Measurements from ENCODE around the gene TACC3. TPM values are rescaled to one million over a fixed set of nuclear protein-coding genes. Genes with fewer than 3 reads are reported as not detected.
A peak's percentile ranks its signal among the peaks of the same experiment; 100 is the strongest.

Gene TACC3
- total and polyA plus RNA-seq, 2 of the 8 experiments (the other 6 are each of a cell fraction or from before 2014, with no cell fraction given), result 73.8 to 148 TPM

DNA sequence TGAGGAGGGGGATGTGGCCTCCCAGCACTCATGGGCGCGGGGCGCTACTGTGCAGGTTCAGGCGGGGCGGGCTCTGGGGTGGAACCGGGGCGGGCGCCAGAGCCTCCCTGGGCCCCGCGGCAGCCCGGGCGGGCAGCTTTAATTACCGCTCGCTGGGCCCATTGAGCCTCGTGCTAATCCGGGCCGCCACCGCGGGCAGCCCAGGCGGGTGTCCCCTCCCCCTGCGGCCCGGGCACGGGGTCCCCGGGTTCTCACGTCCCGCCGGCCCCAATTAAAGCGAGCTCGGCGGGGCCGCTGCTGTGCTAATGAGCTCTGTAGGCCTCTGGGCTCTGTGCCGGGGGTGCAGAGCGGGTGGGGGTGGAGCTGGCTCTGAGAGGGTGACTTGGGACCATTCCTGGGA lies 48.9 kb downstream of the TACC3 start:
- no peaks in the 10 kb centered on the region for H3K36me3 ChIP-seq (ENCODE audit: control insufficient read depth in 2 of 4, insufficient read depth in 4 of 4, low read length in 3 of 4)
- CTCF ChIA-PET (ENCODE audit: partially characterized antibody), result interaction anchor here (0.8 to 71.2 kb wide), 4 partner anchors 5 to 56 kb away, joined by 3 to 2507 read pairs (median 1256); partner anchors contain the start of gene FGFR3
- H2AFZ ChIP-seq (ENCODE audit: low read length), result no peak overlapping the region
- peaks cover 4% of the 10 kb centered on the region; the same call in 1 of the 2 replicates for H3K23me2 ChIP-seq (ENCODE audit: low read depth, low read length)
- peaks cover 0 to 2% of the 10 kb centered on the region in 2 experiments for H4K20me1 ChIP-seq (replicated peaks in 1 of 2; ENCODE audit: control insufficient read depth in 1 of 2, insufficient read depth in 2 of 2, low read length in 2 of 2)
- POLR2A ChIA-PET (ENCODE audit: partially characterized antibody), result interaction anchor here (1.8 to 17.2 kb wide), 2 partner anchors 10 to 21 kb away, joined by 5 to 170 read pairs; partner anchors contain the start of gene FGFR3
- no peak overlapping the region for H3K27ac ChIP-seq (ENCODE audit: low read depth, low read length)
- no peak overlapping the region for H3K4me2 ChIP-seq (ENCODE audit: insufficient read depth in 1 of 2, low read depth in 2 of 2, low read length in 2 of 2)
- H3K4me1 ChIP-seq (replicated peaks in 1 of 4; ENCODE audit: control insufficient read depth in 3 of 4, insufficient read depth in 4 of 4, low read length in 3 of 4), result peaks cover 5 to 44% (median 28%) of the 10 kb centered on the region in 4 experiments
- H4K5ac ChIP-seq (ENCODE audit: insufficient read length, low read depth, low read length), result no peak overlapping the region
- H3K4me3 ChIP-seq (ENCODE audit: extremely low read depth in 1 of 4, insufficient read depth in 2 of 4, low read depth in 3 of 4, low read length in 4 of 4), result no peak overlapping the region
- FAIRE-seq (no peak), DNase-seq (ENCODE audit: low read depth in 1 of 2, low spot score in 2 of 2) (no peak)
- H3K9ac ChIP-seq (replicated peaks in 1 of 4; ENCODE audit: extremely low read depth in 1 of 4, low read depth in 3 of 4, low read length in 3 of 4), result no peak overlapping the region
- peak overlapping the region; percentile 68; the same call in 1 of the 2 replicates for H2BK12ac ChIP-seq (ENCODE audit: low read depth, low read length)
- peaks cover 0 to 2% (median 0%) of the 10 kb centered on the region in 4 experiments; a peak in 2 of 7 replicates for H3K27me3 ChIP-seq (replicated peaks in 1 of 4; ENCODE audit: control insufficient read depth in 3 of 4, extremely low read depth in 1 of 4, insufficient read depth in 3 of 4, low read length in 3 of 4)
- 0 out of 2 replicates have a peak overlapping the region, but pooled peaks have one; percentile 65 for H2AK5ac ChIP-seq (ENCODE audit: low read depth, low read length)
- no peak overlapping the region for H4K8ac ChIP-seq (ENCODE audit: extremely low read depth, insufficient read depth, low read length)
- peak overlapping the region; percentile 75; the same call in 1 of the 2 replicates for H2BK5ac ChIP-seq (ENCODE audit: low read depth, low read length)
- H3K14ac ChIP-seq (ENCODE audit: insufficient read length), result no peak overlapping the region
- H3K79me2 ChIP-seq (ENCODE audit: control insufficient read depth in 1 of 2, insufficient read depth in 2 of 2, low read length in 2 of 2), result no peaks in the 10 kb centered on the region
- no peak overlapping the region for H3K23ac ChIP-seq (ENCODE audit: insufficient read length)
- H3K18ac ChIP-seq (ENCODE audit: extremely low read depth, low read length), result peak overlapping the region; percentile 60; the same call in 1 of the 2 replicates
- no peak overlapping the region; the same call in 1 of the 2 replicates for H2BK20ac ChIP-seq (ENCODE audit: low read length)
- H2BK15ac ChIP-seq (ENCODE audit: low read length), result no peak overlapping the region; the same call in 1 of the 2 replicates
- H3K56ac ChIP-seq (replicated peaks; ENCODE audit: insufficient read length, low read depth, low read length), result no peak overlapping the region
- no peaks in the 10 kb centered on the region for H3K79me1 ChIP-seq (ENCODE audit: low read depth, low read length)
- H3K4ac ChIP-seq (replicated peaks; ENCODE audit: insufficient read length, low read depth, low read length), result peak overlapping the region; percentile 46
- H4K91ac ChIP-seq (replicated peaks; ENCODE audit: insufficient read length, low read length), result peak overlapping the region; percentile 44
- WGBS, 2 experiments (ENCODE audit: extremely low coverage in 1 of 2, insufficient coverage in 1 of 2, insufficient read length in 1 of 2, insufficient replicate concordance in 2 of 2, low coverage in 1 of 2, low lambda C conversion rate in 2 of 2, missing lambda C conversion rate in 1 of 2), result 83% methylated on average over 2 of the region's 33 CpGs; no CpG with 5 or more reads in 1 of the 2 experiments
- H2BK120ac ChIP-seq (replicated peaks; ENCODE audit: low read depth, low read length), result no peak overlapping the region
- H3K9me3 ChIP-seq (ENCODE audit: insufficient read depth in 2 of 2, low read depth in 1 of 2, low read length in 1 of 2), result no peaks in the 10 kb centered on the region
- no peak for TF ChIP-seq POLR2A (IDR thresholded peaks at IDR 0.05; ENCODE audit: control extremely low read depth in 1 of 2, low read depth in 2 of 2, low read length in 2 of 2)
- TF ChIP-seq, protein P1, sequence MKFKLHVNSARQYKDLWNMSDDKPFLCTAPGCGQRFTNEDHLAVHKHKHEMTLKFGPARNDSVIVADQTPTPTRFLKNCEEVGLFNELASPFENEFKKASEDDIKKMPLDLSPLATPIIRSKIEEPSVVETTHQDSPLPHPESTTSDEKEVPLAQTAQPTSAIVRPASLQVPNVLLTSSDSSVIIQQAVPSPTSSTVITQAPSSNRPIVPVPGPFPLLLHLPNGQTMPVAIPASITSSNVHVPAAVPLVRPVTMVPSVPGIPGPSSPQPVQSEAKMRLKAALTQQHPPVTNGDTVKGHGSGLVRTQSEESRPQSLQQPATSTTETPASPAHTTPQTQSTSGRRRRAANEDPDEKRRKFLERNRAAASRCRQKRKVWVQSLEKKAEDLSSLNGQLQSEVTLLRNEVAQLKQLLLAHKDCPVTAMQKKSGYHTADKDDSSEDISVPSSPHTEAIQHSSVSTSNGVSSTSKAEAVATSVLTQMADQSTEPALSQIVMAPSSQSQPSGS (IDR thresholded peaks at IDR 0.05; ENCODE audit: low read length), result no peak
- TF ChIP-seq, protein P2, sequence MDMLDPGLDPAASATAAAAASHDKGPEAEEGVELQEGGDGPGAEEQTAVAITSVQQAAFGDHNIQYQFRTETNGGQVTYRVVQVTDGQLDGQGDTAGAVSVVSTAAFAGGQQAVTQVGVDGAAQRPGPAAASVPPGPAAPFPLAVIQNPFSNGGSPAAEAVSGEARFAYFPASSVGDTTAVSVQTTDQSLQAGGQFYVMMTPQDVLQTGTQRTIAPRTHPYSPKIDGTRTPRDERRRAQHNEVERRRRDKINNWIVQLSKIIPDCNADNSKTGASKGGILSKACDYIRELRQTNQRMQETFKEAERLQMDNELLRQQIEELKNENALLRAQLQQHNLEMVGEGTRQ (IDR thresholded peaks at IDR 0.05; ENCODE audit: low read length), result no peak
- TF ChIP-seq GTF2F1 (IDR thresholded peaks at IDR 0.05; ENCODE audit: borderline replicate concordance, low read depth, low read length), result no peak
- no peak for TF ChIP-seq RXRA (IDR thresholded peaks at IDR 0.05; ENCODE audit: insufficient read depth, low read depth, low read length)
- no peak for TF ChIP-seq JUN (IDR thresholded peaks at IDR 0.05; ENCODE audit: low read depth, low read length)
- TF ChIP-seq PHF8 (conservative IDR thresholded peaks at IDR 0.05; ENCODE audit: low read depth, low read length), result no peak
- TF ChIP-seq CEBPB (IDR thresholded peaks at IDR 0.05; ENCODE audit: low read depth, low read length), result no peak
- no peak for TF ChIP-seq SUZ12 (IDR thresholded peaks at IDR 0.05; ENCODE audit: low read length)
- no peak for TF ChIP-seq SAP30 (IDR thresholded peaks at IDR 0.05; ENCODE audit: insufficient read depth, insufficient replicate concordance, low read length)
- TF ChIP-seq SP1 (IDR thresholded peaks at IDR 0.05; ENCODE audit: low read depth, low read length), result no peak
